DND-41 (cell line): ENCODE measurements around the gene FGF14.

Source experiments
- CTCF ChIP-seq: IDR thresholded peaks from 2 replicates; pipeline ENCODE4 v1.5.1; 2012; ENCODE audit warnings: borderline replicate concordance, low read length, moderate library complexity, mild to moderate bottlenecking; ENCODE audit not compliant: poor library complexity, severe bottlenecking; ENCODE audit errors: extremely low read depth
- EZH2 ChIP-seq: IDR thresholded peaks from 3 replicates; pipeline ENCODE4 v1.6.1; 2012; ENCODE audit warnings: borderline replicate concordance, low read depth, mild to moderate bottlenecking, moderate library complexity, low read length, inconsistent platforms; ENCODE audit not compliant: severe bottlenecking

GRCh38 chr13:101892296-101892695, 509.6 kb downstream of the FGF14 start:
- no peak for TF ChIP-seq CTCF
- TF ChIP-seq EZH2: no peak
